GM19035 (cell line): Measurements from ENCODE around the gene ACRV1.

Experiments used
- ATAC-seq: cut with Tn5 transposase; IDR thresholded peaks from one replicate; pipeline ENCODE4 v1.9.1; 2021; ENCODE audit not compliant: unreplicated experiment

The ACRV1 gene

GRCh38 chr11:125662689-125663088 lies 18.0 kb downstream of the ACRV1 start:
- no peak for ATAC-seq

- ATAC-seq, result no peak
These were observed 31.0 kb downstream of the ACRV1 start for GRCh38 chr11:125649465-125650166.

GRCh38 chr11:125645871-125646270 lies 34.8 kb downstream of the ACRV1 start:
- ATAC-seq, result no peak

- no peak for ATAC-seq
These were observed 42.3 kb downstream of the ACRV1 start for GRCh38 chr11:125638315-125638714.

GRCh38 chr11:125637840-125638239 lies 42.8 kb downstream of the ACRV1 start:
- no peak for ATAC-seq

GRCh38 chr11:125627236-125627910 lies 53.3 kb downstream of the ACRV1 start:
- no peak for ATAC-seq

- peak; percentile 30 for ATAC-seq
These were observed 54.2 kb downstream of the ACRV1 start for GRCh38 chr11:125626288-125626950.

GRCh38 chr11:125625630-125626287 lies 54.9 kb downstream of the ACRV1 start:
- ATAC-seq, result peak; percentile 85

- no peak for ATAC-seq
These were observed 55.4 kb downstream of the ACRV1 start for GRCh38 chr11:125625225-125625629.

GRCh38 chr11:125624756-125625213 lies 55.9 kb downstream of the ACRV1 start, which contains the start of gene CHEK1:
TSS of gene CHEK1 (plus strand) at chr11:125625163. CDS start at chr11:125626769, 1,606 bp downstream.
- ATAC-seq, result no peak

GRCh38 chr11:125623064-125623463 lies 57.6 kb downstream of the ACRV1 start:
- ATAC-seq, result no peak

GRCh38 chr11:125621995-125622394 lies 58.7 kb downstream of the ACRV1 start:
- no peak for ATAC-seq
